Endodermal cell (in vitro differentiated cells): ENCODE data around the gene TMEM183A. TPM values are rescaled to one million over a fixed set of nuclear protein-coding genes. Genes with fewer than 3 reads are reported as not detected.

Experiments used
- DNase-seq: peaks from one replicate; pipeline ENCODE4 v3.0.0-alpha.2; 2017
- H3K27ac ChIP-seq: 2 replicates; pipeline ENCODE4 v1.5.1; 2013; ENCODE audit warnings: mild to moderate bottlenecking, low read depth, low read length, moderate library complexity
- H3K27me3 ChIP-seq: 2 replicates; pipeline ENCODE4 v1.6.1; 2013; ENCODE audit warnings: mild to moderate bottlenecking, low read length, moderate library complexity; ENCODE audit not compliant: insufficient read depth, control insufficient read depth, poor library complexity, severe bottlenecking
- H3K36me3 ChIP-seq: 2 replicates; pipeline ENCODE4 v1.7.0; 2013; ENCODE audit warnings: mild to moderate bottlenecking, low read length, moderate library complexity; ENCODE audit not compliant: control insufficient read depth, insufficient read depth
- H3K4me1 ChIP-seq: one replicate; pipeline ENCODE4 v1.7.0; 2013; ENCODE audit warnings: low read length; ENCODE audit not compliant: control insufficient read depth, insufficient read depth
- H3K4me3 ChIP-seq: 2 replicates; pipeline ENCODE4 v1.5.1; 2013; ENCODE audit warnings: mild to moderate bottlenecking, low read length, moderate library complexity
- H3K9ac ChIP-seq: 2 replicates; pipeline ENCODE4 v1.6.1; 2013; ENCODE audit warnings: mild to moderate bottlenecking, low read length, moderate library complexity; ENCODE audit not compliant: poor library complexity, severe bottlenecking; ENCODE audit errors: extremely low read depth
- H3K9me3 ChIP-seq: 2 replicates; pipeline ENCODE4 v1.6.1; 2013; ENCODE audit warnings: mild to moderate bottlenecking, low read length, moderate library complexity; ENCODE audit not compliant: control insufficient read depth
- H3K27ac Mint-ChIP-seq: 2 replicates; pipeline ENCODE4 v1.8.0; 2020; ENCODE audit warnings: mixed read lengths
- H3K27me3 Mint-ChIP-seq: 2 replicates; pipeline ENCODE4 v1.8.0; 2021; ENCODE audit warnings: mild to moderate bottlenecking, mixed read lengths; ENCODE audit not compliant: insufficient read depth
- H3K36me3 Mint-ChIP-seq: 2 replicates; pipeline ENCODE4 v1.8.0; 2020; ENCODE audit warnings: low read depth, mixed read lengths
- H3K4me1 Mint-ChIP-seq: 2 replicates; pipeline ENCODE4 v1.8.0; 2020; ENCODE audit warnings: mixed read lengths
- H3K4me3 Mint-ChIP-seq: 2 replicates; pipeline ENCODE4 v1.8.0; 2020; ENCODE audit warnings: mild to moderate bottlenecking, moderate library complexity, mixed read lengths
- H3K9me3 Mint-ChIP-seq: 2 replicates; pipeline ENCODE4 v1.8.0; 2020; ENCODE audit warnings: mild to moderate bottlenecking, mixed read lengths
- WGBS, 2 experiments: methylation state at CpG; one replicate each; pipeline versions ENCODE4 v1.1.5 to v1.1.7; 2013; ENCODE audit warnings: missing lambda C conversion rate in 2 of 2, mixed read lengths in 1 of 2; ENCODE audit not compliant: insufficient coverage in 1 of 2, insufficient read length in 1 of 2; 5-methylcytosine and 5-hydroxymethylcytosine counted together
- total RNA-seq, 2 donors: library from RNA; stranded (reverse); fragmentation: NEBNext Ultra II Directional in 1 of 2; extraction: Animal tissue kit (Norgen Biotek cat#: 25700) in 1 of 2; gene quantifications; 2 replicates in 1 of 2; 3 replicates in 1 of 2; pipeline ENCODE4 v1.2.1, GENCODE V29; 2021
- TF ChIP-seq, protein P1 (sequence below): fragments of 200-600 bp; sonication (generic); conservative IDR thresholded peaks from 2 replicates; pipeline ENCODE4 v1.5.0; 2021; ENCODE audit warnings: antibody characterized with exemption, mild to moderate bottlenecking

TMEM183A gene
- total RNA-seq, 2 donors from 2014 or later: 88.9 to 89.7 TPM

DNA sequence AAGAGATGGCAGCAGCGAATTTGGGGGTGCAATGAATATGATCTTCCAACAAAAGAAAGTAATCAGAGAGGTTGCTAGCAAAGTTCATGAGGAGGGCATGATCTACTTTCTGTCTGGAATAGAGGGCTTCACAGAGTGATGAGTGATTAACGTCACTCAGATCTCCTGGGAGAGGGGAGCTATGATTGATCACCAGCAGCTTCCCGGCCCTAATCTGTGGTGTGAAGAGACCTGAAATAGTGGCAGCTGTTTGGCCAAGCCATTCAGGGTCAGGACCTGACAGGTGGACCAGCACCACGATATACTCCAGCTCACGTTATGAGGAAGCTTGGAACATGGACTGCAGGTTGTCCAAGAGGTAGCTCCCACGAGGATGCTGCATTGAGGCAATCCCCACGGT lies 19.9 kb upstream of the TMEM183A start:
- Histone ChIP-seq H3K4me1 (no peaks in the 10 kb centered on the region), H3K9ac (no peak overlapping the region), H3K4me3 (no peak overlapping the region), H3K9me3 (no peaks in the 10 kb centered on the region), H3K36me3 (no peaks in the 10 kb centered on the region), H3K27ac (no peak overlapping the region), H3K27me3 (peaks cover 9% of the 10 kb centered on the region)
- TF ChIP-seq, protein P1, sequence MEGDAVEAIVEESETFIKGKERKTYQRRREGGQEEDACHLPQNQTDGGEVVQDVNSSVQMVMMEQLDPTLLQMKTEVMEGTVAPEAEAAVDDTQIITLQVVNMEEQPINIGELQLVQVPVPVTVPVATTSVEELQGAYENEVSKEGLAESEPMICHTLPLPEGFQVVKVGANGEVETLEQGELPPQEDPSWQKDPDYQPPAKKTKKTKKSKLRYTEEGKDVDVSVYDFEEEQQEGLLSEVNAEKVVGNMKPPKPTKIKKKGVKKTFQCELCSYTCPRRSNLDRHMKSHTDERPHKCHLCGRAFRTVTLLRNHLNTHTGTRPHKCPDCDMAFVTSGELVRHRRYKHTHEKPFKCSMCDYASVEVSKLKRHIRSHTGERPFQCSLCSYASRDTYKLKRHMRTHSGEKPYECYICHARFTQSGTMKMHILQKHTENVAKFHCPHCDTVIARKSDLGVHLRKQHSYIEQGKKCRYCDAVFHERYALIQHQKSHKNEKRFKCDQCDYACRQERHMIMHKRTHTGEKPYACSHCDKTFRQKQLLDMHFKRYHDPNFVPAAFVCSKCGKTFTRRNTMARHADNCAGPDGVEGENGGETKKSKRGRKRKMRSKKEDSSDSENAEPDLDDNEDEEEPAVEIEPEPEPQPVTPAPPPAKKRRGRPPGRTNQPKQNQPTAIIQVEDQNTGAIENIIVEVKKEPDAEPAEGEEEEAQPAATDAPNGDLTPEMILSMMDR: no peak
- no peaks in the 10 kb centered on the region for H3K36me3 Mint-ChIP-seq
- peaks cover 2% of the 10 kb centered on the region for H3K4me1 Mint-ChIP-seq
- no peaks in the 10 kb centered on the region for H3K9me3 Mint-ChIP-seq
- WGBS, 2 experiments: 90 to 93% methylated on average over 7 of the region's 7 CpGs
- no peak overlapping the region for H3K4me3 Mint-ChIP-seq
- no peak for DNase-seq
- H3K27ac Mint-ChIP-seq: no peak overlapping the region
- H3K27me3 Mint-ChIP-seq: peaks cover 9% of the 10 kb centered on the region

DNA sequence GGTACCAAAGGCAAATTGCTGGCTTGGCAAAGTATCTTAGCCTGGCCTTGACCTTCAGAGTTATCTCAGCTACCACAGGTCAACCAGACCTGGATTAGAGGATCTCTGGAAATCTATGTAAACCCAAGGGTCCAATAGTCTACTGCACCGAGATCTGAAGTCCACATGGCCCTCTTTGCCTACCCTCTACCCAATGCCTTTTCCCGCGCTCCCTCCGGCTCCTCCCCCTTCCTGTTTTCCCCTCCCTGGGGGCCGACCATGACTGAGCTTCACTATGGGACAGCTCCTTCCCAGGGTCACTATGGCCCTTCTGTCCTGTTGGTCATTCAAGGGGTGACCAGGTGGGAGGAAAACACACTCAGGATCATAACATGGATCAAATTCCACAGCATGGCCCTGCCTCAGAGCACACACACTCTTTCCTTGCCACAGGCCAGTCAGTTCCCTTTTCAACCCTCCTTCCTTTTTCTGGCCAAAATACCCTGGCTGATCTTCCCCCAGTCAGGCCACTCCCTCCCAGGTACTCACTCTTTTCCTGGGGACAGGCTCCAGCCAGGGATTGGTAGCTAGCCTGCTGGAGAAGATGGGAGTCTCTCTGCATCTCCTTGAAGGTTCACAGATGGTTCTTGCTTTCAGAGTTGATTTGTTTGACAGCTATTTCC lies 19.1 kb upstream of the TMEM183A start:
- Histone ChIP-seq H3K36me3 (no peaks in the 10 kb centered on the region), H3K9me3 (no peaks in the 10 kb centered on the region), H3K4me3 (no peak overlapping the region), H3K27me3 (peaks cover 9% of the 10 kb centered on the region), H3K27ac (no peak overlapping the region), H3K9ac (no peak overlapping the region), H3K4me1 (no peaks in the 10 kb centered on the region)
- TF ChIP-seq, protein P1: no peak
- Mint-ChIP-seq H3K4me3 (no peak overlapping the region), H3K4me1 (peaks cover 2% of the 10 kb centered on the region), H3K36me3 (no peaks in the 10 kb centered on the region), H3K9me3 (no peaks in the 10 kb centered on the region), H3K27ac (no peak overlapping the region), H3K27me3 (peaks cover 9% of the 10 kb centered on the region)
- 57 to 91% methylated on average over 1 to 5 of the region's 5 CpGs for WGBS, 2 experiments
- DNase-seq: no peak

DNA sequence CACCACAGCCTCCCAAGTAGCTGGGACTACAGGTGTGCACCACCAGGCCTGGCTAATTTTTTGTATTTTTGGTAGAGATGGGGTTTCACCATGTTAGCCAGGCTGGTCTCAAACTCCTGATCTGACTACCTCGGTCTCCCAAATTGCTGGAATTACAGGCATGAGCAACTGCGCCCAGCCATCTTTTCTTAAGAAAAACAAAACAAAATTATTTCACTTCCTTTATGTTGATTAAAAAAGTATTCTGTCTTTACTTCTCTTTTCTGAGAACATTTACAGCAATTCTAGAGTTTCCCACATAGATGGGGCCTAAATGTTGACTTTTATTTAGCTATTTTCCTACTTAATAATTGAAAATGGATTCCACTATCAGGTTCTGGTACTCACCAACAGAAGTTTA lies 17.3 kb upstream of the TMEM183A start:
- Histone ChIP-seq H3K9ac (no peak overlapping the region), H3K27me3 (peaks cover 9% of the 10 kb centered on the region), H3K9me3 (no peaks in the 10 kb centered on the region), H3K4me1 (no peaks in the 10 kb centered on the region), H3K27ac (no peak overlapping the region), H3K36me3 (no peaks in the 10 kb centered on the region), H3K4me3 (no peak overlapping the region)
- Mint-ChIP-seq H3K27ac (no peak overlapping the region), H3K9me3 (no peaks in the 10 kb centered on the region), H3K36me3 (no peaks in the 10 kb centered on the region), H3K4me1 (peaks cover 2% of the 10 kb centered on the region), H3K4me3 (no peak overlapping the region), H3K27me3 (peaks cover 9% of the 10 kb centered on the region)
- WGBS, 2 experiments: 83 to 100% methylated on average over 1 to 2 of the region's 2 CpGs
- TF ChIP-seq, protein P1: no peak
- no peak for DNase-seq
